Measurements from ENCODE around the gene GIGYF2.

Gene GIGYF2

DNA sequence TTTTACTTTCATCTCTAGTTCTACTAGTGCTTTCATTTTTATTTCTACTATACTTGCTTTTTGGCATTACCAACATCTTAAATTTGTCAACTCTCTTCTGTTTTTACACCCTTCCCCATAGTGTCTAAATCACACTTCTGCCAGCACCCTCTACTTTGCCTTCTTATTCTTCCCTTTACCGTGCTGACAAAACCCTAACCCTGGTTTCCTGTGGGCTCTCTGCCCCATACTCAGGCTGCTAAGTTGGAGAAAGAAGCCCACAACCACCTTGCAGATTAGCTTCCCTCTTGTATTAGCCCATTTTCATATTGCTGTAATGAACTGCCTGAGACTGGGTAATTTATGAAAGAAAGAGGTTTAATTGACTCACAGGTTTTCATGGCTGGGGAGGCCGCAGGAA, 24.8 kb downstream of the GIGYF2 start:
- in situ Hi-C loops (cut with HindIII; ENCODE audit: low sequenced_read_pairs): no loop called here
- H3K4me3 ChIP-seq (ENCODE audit: low read depth, low read length): no peak overlapping the region
- no peak for DNase-seq (ENCODE audit: low read depth, low spot score)
- TF ChIP-seq, protein P1, sequence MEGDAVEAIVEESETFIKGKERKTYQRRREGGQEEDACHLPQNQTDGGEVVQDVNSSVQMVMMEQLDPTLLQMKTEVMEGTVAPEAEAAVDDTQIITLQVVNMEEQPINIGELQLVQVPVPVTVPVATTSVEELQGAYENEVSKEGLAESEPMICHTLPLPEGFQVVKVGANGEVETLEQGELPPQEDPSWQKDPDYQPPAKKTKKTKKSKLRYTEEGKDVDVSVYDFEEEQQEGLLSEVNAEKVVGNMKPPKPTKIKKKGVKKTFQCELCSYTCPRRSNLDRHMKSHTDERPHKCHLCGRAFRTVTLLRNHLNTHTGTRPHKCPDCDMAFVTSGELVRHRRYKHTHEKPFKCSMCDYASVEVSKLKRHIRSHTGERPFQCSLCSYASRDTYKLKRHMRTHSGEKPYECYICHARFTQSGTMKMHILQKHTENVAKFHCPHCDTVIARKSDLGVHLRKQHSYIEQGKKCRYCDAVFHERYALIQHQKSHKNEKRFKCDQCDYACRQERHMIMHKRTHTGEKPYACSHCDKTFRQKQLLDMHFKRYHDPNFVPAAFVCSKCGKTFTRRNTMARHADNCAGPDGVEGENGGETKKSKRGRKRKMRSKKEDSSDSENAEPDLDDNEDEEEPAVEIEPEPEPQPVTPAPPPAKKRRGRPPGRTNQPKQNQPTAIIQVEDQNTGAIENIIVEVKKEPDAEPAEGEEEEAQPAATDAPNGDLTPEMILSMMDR (IDR thresholded peaks at IDR 0.05; ENCODE audit: low read depth, low read length): no peak

DNA sequence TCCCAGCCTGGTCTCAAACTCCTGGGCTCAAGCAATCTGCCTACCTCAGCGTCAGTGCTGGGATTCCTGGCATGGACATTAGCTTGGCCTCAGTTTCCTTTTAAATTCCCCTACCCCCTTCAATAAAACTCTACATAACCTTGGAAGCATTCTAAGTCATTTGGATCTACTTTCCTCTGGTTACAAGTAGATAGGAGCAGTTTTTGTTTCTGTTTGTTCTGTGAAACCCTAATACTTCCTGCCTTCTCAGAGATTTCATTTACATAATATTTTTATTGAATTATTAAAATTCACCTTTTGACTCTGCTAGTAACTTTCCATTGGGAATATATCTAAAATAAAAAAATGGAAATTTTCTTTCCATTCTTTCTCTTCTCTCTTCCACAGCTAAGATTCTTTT, 25.9 kb downstream of the GIGYF2 start:
- DNase-seq (ENCODE audit: low read depth, low spot score): no peak
- TF ChIP-seq, protein P1 (IDR thresholded peaks at IDR 0.05; ENCODE audit: low read depth, low read length): no peak
- in situ Hi-C loops (cut with HindIII; ENCODE audit: low sequenced_read_pairs): no loop called here
- H3K4me3 ChIP-seq (ENCODE audit: low read depth, low read length): no peak overlapping the region

DNA sequence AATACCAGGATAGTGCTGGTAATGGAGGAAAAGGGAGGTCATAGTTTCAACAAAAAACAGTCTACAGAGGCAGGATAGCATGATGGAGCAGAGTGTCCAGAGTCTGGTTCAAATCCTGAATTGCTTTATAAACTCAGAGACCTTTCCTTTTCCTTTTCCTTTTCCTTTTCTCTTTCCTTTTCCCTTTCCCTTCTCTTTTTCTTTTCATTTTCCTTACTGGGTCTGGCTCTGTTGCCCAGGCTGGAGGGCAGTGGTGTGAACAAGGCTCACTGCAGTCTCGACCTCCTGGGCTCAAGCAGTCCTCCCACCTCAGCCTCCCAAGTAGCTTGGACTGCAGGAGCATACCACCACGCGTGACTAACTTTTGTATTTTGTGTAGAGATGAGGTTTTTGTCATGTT, 31.7 kb downstream of the GIGYF2 start:
- in situ Hi-C loops (cut with HindIII; ENCODE audit: low sequenced_read_pairs): no loop called here
- TF ChIP-seq, protein P1 (IDR thresholded peaks at IDR 0.05; ENCODE audit: low read depth, low read length): no peak
- no peak for DNase-seq (ENCODE audit: low read depth, low spot score)
- H3K4me3 ChIP-seq (ENCODE audit: low read depth, low read length): no peak overlapping the region

DNA sequence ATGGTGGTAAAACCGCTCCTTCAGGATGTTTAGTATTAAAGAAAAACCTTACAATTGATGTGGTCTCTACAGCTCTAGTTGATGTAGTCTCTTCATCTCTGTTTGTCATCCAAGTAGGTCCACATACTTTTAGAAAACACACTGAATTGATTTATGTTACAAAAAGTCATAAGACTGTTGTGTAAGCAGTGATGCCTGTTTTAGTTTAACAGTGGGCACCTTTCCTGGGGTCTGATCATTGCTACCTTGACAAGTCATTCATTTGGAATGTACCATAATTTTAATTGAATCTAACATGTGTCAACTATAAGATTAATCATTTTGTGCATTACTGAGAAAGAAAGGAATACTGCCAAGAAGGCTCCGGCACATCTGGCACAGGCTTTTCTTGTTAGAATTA, 34.3 kb downstream of the GIGYF2 start:
- TF ChIP-seq, protein P1 (IDR thresholded peaks at IDR 0.05; ENCODE audit: low read depth, low read length): no peak
- H3K4me3 ChIP-seq (ENCODE audit: low read depth, low read length): no peak overlapping the region
- no peak for DNase-seq (ENCODE audit: low read depth, low spot score)
- in situ Hi-C loops (cut with HindIII; ENCODE audit: low sequenced_read_pairs): no loop called here

DNA sequence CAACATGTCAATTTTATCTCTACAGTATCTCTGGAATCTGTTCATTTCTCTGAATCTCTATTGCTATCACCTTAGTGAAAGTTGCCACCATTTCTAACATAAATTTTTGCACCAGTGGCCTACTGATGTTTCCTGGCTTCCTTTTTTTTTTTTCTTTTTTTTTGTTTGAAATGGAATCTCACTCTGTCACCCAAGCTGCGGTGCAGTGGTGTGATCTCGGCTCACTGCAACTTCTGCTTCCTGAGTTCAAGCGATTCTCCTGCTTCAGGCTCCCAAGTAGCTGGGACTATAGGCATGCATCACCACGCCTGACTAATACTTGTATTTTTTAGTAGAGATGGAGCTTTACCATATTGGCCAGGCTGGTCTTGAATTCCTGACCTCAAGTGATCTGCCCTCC, 44.2 kb downstream of the GIGYF2 start:
- in situ Hi-C loops (cut with HindIII; ENCODE audit: low sequenced_read_pairs): no loop called here
- TF ChIP-seq, protein P1 (IDR thresholded peaks at IDR 0.05; ENCODE audit: low read depth, low read length): no peak
- H3K4me3 ChIP-seq (ENCODE audit: low read depth, low read length): no peak overlapping the region
- no peak for DNase-seq (ENCODE audit: low read depth, low spot score)

DNA sequence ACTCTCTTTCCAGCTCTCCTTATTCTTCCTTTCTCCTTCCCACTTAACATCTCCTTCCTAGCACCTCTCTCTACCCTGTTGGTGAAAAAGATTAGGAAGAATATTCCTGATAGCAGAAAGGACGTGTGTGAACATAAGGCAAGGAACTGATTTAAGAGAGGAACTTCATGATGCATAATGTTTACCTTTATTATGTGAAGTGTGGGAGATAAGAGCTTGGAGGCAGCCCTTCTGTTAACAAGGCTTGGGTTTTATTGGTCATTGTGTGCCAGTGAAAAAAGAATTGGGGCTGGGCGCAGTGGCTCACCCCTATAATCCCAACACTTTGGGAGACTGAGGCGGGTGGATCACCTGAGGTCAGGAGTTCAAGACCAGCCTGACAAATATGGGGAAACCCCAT, 44.8 kb downstream of the GIGYF2 start:
- no peak for DNase-seq (ENCODE audit: low read depth, low spot score)
- H3K4me3 ChIP-seq (ENCODE audit: low read depth, low read length): no peak overlapping the region
- TF ChIP-seq, protein P1 (IDR thresholded peaks at IDR 0.05; ENCODE audit: low read depth, low read length): no peak
- in situ Hi-C loops (cut with HindIII; ENCODE audit: low sequenced_read_pairs): no loop called here

DNA sequence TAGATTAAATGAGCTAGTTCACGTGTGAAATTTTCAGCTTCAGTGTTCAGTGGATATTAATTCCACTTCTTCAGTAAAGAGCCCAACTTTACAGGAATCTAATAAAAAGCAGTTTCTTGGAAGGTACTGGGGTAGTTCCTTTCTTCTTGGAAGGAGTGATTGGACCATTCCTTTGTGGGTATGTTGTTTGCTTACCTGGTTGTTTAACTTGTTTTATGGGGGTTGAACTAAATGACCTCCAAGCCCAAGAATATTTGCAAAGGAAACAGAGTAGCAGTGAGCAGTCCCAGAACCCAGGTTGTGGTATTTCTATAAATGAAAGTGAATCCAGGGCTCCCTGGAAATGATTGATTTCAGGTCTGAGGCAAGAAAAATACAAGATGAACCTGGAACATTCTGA, 47.8 kb downstream of the GIGYF2 start:
- TF ChIP-seq, protein P1 (IDR thresholded peaks at IDR 0.05; ENCODE audit: low read depth, low read length): no peak
- no peak for DNase-seq (ENCODE audit: low read depth, low spot score)
- H3K4me3 ChIP-seq (ENCODE audit: low read depth, low read length): no peak overlapping the region
- in situ Hi-C loops (cut with HindIII; ENCODE audit: low sequenced_read_pairs): no loop called here
